AG08396 (cell line): ENCODE measurements around the gene CRYGD.
"Not testable (repeated sequence)": the region's sequence is repeated elsewhere in the genome, so short reads cannot be mapped to it uniquely, and the experiment has no call there.

Experiments
- DNase-seq: peaks from one replicate; pipeline ENCODE4 v3.0.0; 2012; ENCODE audit warnings: low spot score, mixed read lengths

The CRYGD gene

GRCh38 chr2:208129744-208130711 is 5.7 kb upstream of the CRYGD start, which contains the start of gene CRYGC:
Gene CRYGC, minus strand, starts transcription at chr2:208129828. Its CDS starts 36 bp downstream, at chr2:208129792.
- no peak for DNase-seq

DNA sequence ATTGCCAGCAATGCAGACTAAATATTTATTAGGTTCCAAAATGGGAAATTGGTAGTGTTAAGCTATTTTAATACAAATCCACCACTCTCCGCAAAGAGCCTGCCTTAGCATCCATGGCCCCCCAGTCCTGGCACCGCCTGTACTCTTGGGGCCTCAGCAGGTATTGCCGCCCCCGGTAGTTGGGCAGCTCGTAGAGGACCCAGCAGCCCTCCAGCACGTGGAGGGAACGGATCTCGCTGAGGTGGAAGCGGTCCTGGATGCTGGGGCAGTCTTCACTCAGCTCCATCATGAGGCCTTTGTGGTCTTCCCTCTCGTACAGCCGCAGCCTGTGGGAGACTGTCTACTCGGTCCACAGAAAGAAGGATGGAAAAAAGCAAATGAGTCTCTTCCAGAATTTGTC is 3.8 kb upstream of the CRYGD start:
- DNase-seq = no peak

- no peak for DNase-seq
These were observed 2.8 kb upstream of the CRYGD start for GRCh38 chr2:208127090-208127489.

GRCh38 chr2:208125251-208125650 is 927 bp upstream of the CRYGD start:
- no peak for DNase-seq

- DNase-seq = no peak
These were observed 2.1 kb downstream of the CRYGD start for GRCh38 chr2:208122248-208122647.

GRCh38 chr2:208118918-208119317 is 5.4 kb downstream of the CRYGD start:
- DNase-seq = no peak

DNA sequence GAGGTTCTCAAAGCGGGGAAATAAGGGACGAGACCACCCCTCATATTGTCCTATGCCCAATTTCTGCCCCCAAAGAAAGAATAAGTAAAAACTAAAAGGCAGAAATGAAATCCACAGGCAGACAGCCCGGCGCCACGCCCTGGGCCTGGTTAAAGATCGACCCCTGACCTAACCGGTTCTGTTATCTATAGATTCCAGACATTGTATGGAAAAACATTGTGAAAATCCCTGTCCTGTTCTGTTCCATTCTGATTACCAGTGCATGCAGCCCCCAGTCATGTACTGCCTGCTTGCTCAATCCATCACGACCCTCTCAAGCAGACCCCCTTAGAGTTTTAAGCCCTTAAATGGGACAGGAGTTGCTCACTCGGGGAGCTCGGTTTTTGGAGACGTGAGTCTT is 6.9 kb downstream of the CRYGD start:
- not testable (repeated sequence) for DNase-seq

GRCh38 chr2:208112969-208113368 is 11.4 kb downstream of the CRYGD start:
- DNase-seq = no peak

DNA sequence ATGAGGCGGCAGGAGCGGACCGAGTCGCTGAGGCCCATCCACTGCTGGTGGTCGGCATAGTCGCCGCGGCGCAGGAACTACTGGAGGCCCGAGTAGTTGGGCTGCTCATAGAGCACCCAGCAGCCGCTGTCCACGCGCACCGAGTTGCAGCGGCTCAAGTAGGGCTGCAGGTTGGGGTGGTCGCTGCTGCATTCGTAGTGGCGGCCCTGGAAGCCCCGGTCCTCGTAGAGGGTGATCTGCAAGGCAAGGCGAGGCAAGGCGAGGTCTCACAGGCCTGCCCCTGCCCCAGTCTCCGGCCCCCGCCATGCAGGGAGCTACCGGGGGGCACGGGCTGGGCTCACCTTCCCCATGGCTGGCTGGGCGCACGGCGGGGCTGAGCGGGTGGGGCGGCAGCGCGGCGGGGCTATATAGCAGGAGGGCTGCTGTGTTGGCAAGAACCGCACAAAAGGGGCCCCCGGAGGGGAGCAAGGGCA is 12.0 kb downstream of the CRYGD start:
- DNase-seq = not testable (repeated sequence)

DNA sequence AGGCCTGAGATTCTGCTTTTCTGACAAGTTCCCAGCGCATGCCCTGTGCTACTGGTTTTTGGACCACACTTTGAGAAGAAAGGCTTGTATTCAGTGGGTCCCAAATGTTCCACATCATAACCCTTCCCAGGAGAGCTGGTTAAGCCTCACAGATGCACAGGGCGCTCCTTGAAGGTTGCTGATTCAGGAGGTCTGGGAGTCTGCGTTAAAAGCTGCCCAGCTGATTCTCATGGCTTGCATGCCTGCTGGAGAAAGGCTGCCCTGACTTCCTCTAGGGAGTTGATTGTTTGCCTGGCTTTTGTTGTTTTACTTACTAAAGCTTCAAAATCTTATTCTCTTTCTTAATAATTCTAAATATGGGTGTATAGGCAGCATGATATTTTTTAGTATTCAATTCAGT is 20.7 kb downstream of the CRYGD start:
- DNase-seq = no peak

GRCh38 chr2:208101716-208102631 is 22.4 kb downstream of the CRYGD start:
- no peak for DNase-seq

- no peak for DNase-seq
These were observed 24.4 kb downstream of the CRYGD start for GRCh38 chr2:208099682-208100470.

- not testable (repeated sequence) for DNase-seq
These were observed 25.6 kb downstream of the CRYGD start for GRCh38 chr2:208098701-208099100.

- DNase-seq = no peak
These were observed 26.1 kb downstream of the CRYGD start for GRCh38 chr2:208098267-208098666.

- no peak for DNase-seq
These were observed 26.5 kb downstream of the CRYGD start for GRCh38 chr2:208097801-208098200.

- no peak for DNase-seq
These were observed 27.0 kb downstream of the CRYGD start for GRCh38 chr2:208097313-208097712.

GRCh38 chr2:208096080-208096479 is 28.2 kb downstream of the CRYGD start:
- no peak for DNase-seq

DNA sequence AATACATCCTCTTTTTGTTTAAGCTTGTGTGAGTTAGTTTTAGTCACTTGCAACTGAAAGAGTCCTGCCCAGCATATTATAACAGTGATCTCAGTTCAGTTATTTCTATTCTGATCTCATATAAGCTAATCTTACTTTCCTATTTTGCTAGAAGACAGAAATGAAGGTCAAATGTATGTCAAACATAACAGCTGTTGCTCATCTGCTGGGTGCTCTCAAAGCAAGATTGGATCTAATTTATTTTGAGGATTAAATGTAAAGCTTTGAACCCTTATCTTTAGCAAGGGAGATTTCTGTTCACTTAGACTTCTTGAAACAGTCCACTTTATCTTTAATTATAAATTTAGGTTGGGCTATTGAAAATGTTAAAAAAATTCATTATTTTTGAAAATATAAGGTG is 31.2 kb downstream of the CRYGD start:
- no peak for DNase-seq

DNA sequence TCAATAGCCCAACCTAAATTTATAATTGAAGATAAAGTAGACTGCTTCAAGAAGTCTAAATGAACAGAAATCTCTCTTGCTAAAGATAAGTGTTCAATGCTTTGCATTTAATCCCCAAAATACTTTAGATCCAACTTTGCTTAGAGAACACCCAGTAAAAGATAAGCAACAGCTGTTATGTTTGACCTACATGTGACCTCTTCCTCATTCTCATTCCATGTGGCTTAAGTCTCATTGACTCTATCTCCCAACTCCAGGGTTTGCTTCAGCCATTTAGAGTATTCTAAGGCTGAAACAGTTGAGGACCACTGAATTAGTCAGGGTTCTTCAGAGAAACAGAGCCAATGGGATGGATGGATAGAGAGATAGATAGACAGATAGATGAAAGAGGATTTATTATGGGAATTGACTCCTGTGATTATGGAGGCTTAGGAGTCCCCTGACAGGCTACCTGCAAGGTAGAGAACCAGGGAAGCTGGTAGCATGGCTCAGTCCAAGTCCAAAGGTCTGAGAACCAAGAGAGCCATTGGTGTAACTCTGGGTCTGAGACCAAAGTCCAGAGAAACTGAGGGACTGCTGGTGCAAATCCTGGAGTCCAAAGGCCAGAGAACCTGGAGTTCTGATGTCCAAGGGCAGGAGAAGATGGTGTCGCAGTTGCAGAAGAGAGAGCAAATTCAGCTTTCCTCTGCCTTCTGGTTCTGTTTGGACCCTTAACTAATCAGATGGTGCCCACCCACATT is 32.1 kb downstream of the CRYGD start:
- DNase-seq = no peak

- no peak for DNase-seq
These were observed 33.9 kb downstream of the CRYGD start for GRCh38 chr2:208090420-208090819.

- no peak for DNase-seq
These were observed 38.3 kb downstream of the CRYGD start for GRCh38 chr2:208086029-208086428.
